ENCODE results near the gene RIMBP2. TPM values are rescaled to one million over a fixed set of nuclear protein-coding genes. Genes with fewer than 3 reads are reported as not detected.

Gene RIMBP2
- total RNA-seq, 1 experiment from 2014 or later, result not detected

GRCh38 chr12:130480231-130480630 is 235.9 kb downstream of the RIMBP2 start:
- TF ChIP-seq CTCF (IDR thresholded peaks at IDR 0.05; ENCODE audit: unreplicated experiment), result no peak
- H3K27ac Mint-ChIP-seq (ENCODE audit: low read depth, unreplicated experiment), result no peak overlapping the region
- POLR2A ChIA-PET, result no interaction called here
- CTCF ChIA-PET, result interaction anchor here (0.5 kb wide), 1 partner anchor 10 kb away, joined by 7 read pairs; no protein-coding TSS in a partner anchor
- peaks cover 19% of the 10 kb centered on the region for H3K27me3 Mint-ChIP-seq (ENCODE audit: insufficient read depth, unreplicated experiment)
- BruUV-seq (replicated peaks), result no TSS peak
- no peaks in the 10 kb centered on the region for H3K4me1 Mint-ChIP-seq (ENCODE audit: insufficient read depth, unreplicated experiment)
- no peaks in the 10 kb centered on the region for H3K9me3 Mint-ChIP-seq (ENCODE audit: unreplicated experiment)
- no peaks in the 10 kb centered on the region for H3K36me3 Mint-ChIP-seq (ENCODE audit: insufficient read depth, unreplicated experiment)
- DNase-seq (ENCODE audit: unreplicated experiment), result no peak
- no peak overlapping the region for H3K4me3 Mint-ChIP-seq (ENCODE audit: unreplicated experiment)
- intact Hi-C loops (cut with micrococcal nuclease), result no loop called here

- no peaks in the 10 kb centered on the region for H3K9me3 Mint-ChIP-seq (ENCODE audit: unreplicated experiment)
- ChIA-PET CTCF (interaction anchor here (0.8 kb wide), 1 partner anchor 11 kb away, joined by 3 read pairs; no protein-coding TSS in a partner anchor), POLR2A (no interaction called here)
- no peak for DNase-seq (ENCODE audit: unreplicated experiment)
- intact Hi-C loops (cut with micrococcal nuclease), result no loop called here
- H3K36me3 Mint-ChIP-seq (ENCODE audit: insufficient read depth, unreplicated experiment), result no peaks in the 10 kb centered on the region
- no peaks in the 10 kb centered on the region for H3K4me1 Mint-ChIP-seq (ENCODE audit: insufficient read depth, unreplicated experiment)
- TF ChIP-seq CTCF (IDR thresholded peaks at IDR 0.05; ENCODE audit: unreplicated experiment), result no peak
- H3K27ac Mint-ChIP-seq (ENCODE audit: low read depth, unreplicated experiment), result no peak overlapping the region
- peaks cover 26% of the 10 kb centered on the region for H3K27me3 Mint-ChIP-seq (ENCODE audit: insufficient read depth, unreplicated experiment)
- BruUV-seq (replicated peaks), result no TSS peak
- H3K4me3 Mint-ChIP-seq (ENCODE audit: unreplicated experiment), result no peak overlapping the region
Measured at GRCh38 chr12:130479401-130480125, 236.5 kb downstream of the RIMBP2 start.

- no peak overlapping the region for H3K4me3 Mint-ChIP-seq (ENCODE audit: unreplicated experiment)
- H3K9me3 Mint-ChIP-seq (ENCODE audit: unreplicated experiment), result no peaks in the 10 kb centered on the region
- no peak overlapping the region for H3K27ac Mint-ChIP-seq (ENCODE audit: low read depth, unreplicated experiment)
- POLR2A ChIA-PET, result no interaction called here
- H3K36me3 Mint-ChIP-seq (ENCODE audit: insufficient read depth, unreplicated experiment), result no peaks in the 10 kb centered on the region
- intact Hi-C loops (cut with micrococcal nuclease), result no loop called here
- H3K27me3 Mint-ChIP-seq (ENCODE audit: insufficient read depth, unreplicated experiment), result peaks cover 30% of the 10 kb centered on the region
- no peaks in the 10 kb centered on the region for H3K4me1 Mint-ChIP-seq (ENCODE audit: insufficient read depth, unreplicated experiment)
- CTCF ChIA-PET, result interaction anchor here (0.8 kb wide), 1 partner anchor 10 kb away, joined by 3 read pairs; no protein-coding TSS in a partner anchor
- no peak for TF ChIP-seq CTCF (IDR thresholded peaks at IDR 0.05; ENCODE audit: unreplicated experiment)
- BruUV-seq (replicated peaks), result no TSS peak
- no peak for DNase-seq (ENCODE audit: unreplicated experiment)
Measured at GRCh38 chr12:130478786-130479185, 237.3 kb downstream of the RIMBP2 start.

- Mint-ChIP-seq H3K9me3 (ENCODE audit: unreplicated experiment) (no peaks in the 10 kb centered on the region), H3K27ac (ENCODE audit: low read depth, unreplicated experiment) (no peak overlapping the region), H3K4me3 (ENCODE audit: unreplicated experiment) (no peak overlapping the region), H3K4me1 (ENCODE audit: insufficient read depth, unreplicated experiment) (no peaks in the 10 kb centered on the region), H3K36me3 (ENCODE audit: insufficient read depth, unreplicated experiment) (no peaks in the 10 kb centered on the region), H3K27me3 (ENCODE audit: insufficient read depth, unreplicated experiment) (peaks cover 39% of the 10 kb centered on the region)
- ChIA-PET CTCF (no interaction called here), POLR2A (no interaction called here)
- DNase-seq (ENCODE audit: unreplicated experiment), result no peak
- no peak for TF ChIP-seq CTCF (IDR thresholded peaks at IDR 0.05; ENCODE audit: unreplicated experiment)
- intact Hi-C loops (cut with micrococcal nuclease), result no loop called here
- no TSS peak for BruUV-seq (replicated peaks)
Measured at GRCh38 chr12:130477701-130478100, 238.4 kb downstream of the RIMBP2 start.

Measured in MCF 10A (cell line).